Gastroesophageal sphincter (tissue), 4 donors: ENCODE measurements around the gene CCDC194. TPM values are rescaled to one million over a fixed set of nuclear protein-coding genes. Genes with fewer than 3 reads are reported as not detected.

ENCODE experiments used
- ATAC-seq: fragments of 150-250 bp; one replicate; pipeline ENCODE4 v1.9.1; 2016; ENCODE audit warnings: mild to moderate bottlenecking, moderate library complexity
- H3K27ac ChIP-seq, 4 donors: fragments of 200-600 bp; sonication (generic) in 3 of 4; 1 replicate in 3 of 4; 2 replicates in 1 of 4; pipeline ENCODE4 v1.5.1; 2016 to 2019
- H3K27me3 ChIP-seq: fragments of 200-600 bp; sonication (generic); one replicate; pipeline ENCODE4 v1.5.1; 2019
- H3K36me3 ChIP-seq, 2 donors: fragments of 200-600 bp; sonication (generic); one replicate each; pipeline ENCODE4 v1.5.1; 2019; ENCODE audit warnings: control low read depth in 1 of 2
- H3K4me1 ChIP-seq, 3 donors: fragments of 200-600 bp; sonication (generic); 1 replicate in 2 of 3; 2 replicates in 1 of 3; pipeline ENCODE4 v1.5.1; 2016 to 2019; ENCODE audit warnings: control low read depth in 2 of 3
- H3K4me3 ChIP-seq, 2 donors: fragments of 200-600 bp; sonication (generic); one replicate each; pipeline ENCODE4 v1.5.1; 2019; ENCODE audit warnings: mild to moderate bottlenecking in 1 of 2, moderate library complexity in 1 of 2
- H3K9me3 ChIP-seq, 3 donors: fragments of 200-600 bp; sonication (generic); one replicate each; pipeline ENCODE4 v1.5.1; 2017 to 2019; ENCODE audit warnings: control low read depth in 2 of 3
- EP300 ChIP-seq: sonication (generic); formaldehyde crosslinking; IDR thresholded peaks from one replicate; pipeline ENCODE4 v1.6.1; 2017; ENCODE audit warnings: antibody characterized with exemption, mild to moderate bottlenecking
- POLR2A ChIP-seq, 2 donors: fragments of 450-650 bp; IDR thresholded peaks; one replicate each; pipeline ENCODE4 v1.6.1; 2017; ENCODE audit warnings: antibody characterized with exemption in 2 of 2, mild to moderate bottlenecking in 2 of 2, moderate library complexity in 1 of 2
- POLR2AphosphoS5 ChIP-seq: sonication (generic); formaldehyde crosslinking; IDR thresholded peaks from one replicate; pipeline ENCODE4 v1.6.1; 2017; ENCODE audit warnings: antibody characterized with exemption
- WGBS, 2 donors: methylation state at CpG; one replicate each; pipeline ENCODE4 v1.1.5; 2018; ENCODE audit warnings: low coverage in 1 of 2; 5-methylcytosine and 5-hydroxymethylcytosine counted together
- total RNA-seq, 4 donors: library from RNA; depleted of rRNA; stranded (reverse); fragments of >200 nt; gene quantifications; one replicate each; pipeline ENCODE4 v1.1.0, GENCODE V29; 2016
- TF ChIP-seq, protein P1 (sequence below), 4 experiments: fragments of 200-600 bp in 2 of 4; fragments of 450-650 bp in 2 of 4; sonication (generic) in 1 of 4; IDR thresholded peaks; one replicate each; pipeline ENCODE4 v1.5.1; 2017 to 2019; ENCODE audit warnings: antibody characterized with exemption in 4 of 4, mild to moderate bottlenecking in 2 of 4, moderate library complexity in 2 of 4

Gene CCDC194
- total RNA-seq, 4 donors from 2014 or later = not detected

DNA sequence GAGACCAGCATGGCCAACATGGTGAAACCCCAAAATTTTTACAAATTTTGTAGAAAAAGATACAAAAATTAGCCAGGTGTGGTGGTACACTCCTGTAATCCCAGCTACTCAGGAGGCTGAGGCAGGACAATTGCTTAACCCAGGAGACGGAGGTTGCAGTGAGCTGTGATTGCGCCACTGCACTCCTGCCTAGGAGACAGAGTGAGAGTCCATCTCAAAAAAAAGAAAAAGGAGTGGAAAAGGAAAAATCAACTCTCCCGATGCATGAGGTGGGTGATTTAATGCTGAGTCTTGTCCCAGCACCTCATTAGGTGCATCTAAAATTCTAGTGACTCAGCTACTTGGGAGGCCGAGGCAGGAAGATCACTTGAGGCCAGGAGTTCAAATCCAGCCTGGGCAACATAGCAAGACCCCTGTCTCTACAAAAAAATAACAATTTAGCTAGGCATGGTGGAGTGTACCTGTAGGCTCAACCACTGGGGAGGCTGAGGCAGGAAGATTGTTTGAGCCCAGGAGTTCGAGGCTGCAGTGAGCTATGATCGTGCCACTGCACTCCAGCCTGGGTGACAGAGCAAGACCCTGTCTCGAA, 36.8 kb downstream of the CCDC194 start:
- TF ChIP-seq EP300 = no peak
- no peak for TF ChIP-seq POLR2A (IDR thresholded peaks at IDR 0.05)
- no peak for TF ChIP-seq POLR2AphosphoS5
- TF ChIP-seq, protein P1, sequence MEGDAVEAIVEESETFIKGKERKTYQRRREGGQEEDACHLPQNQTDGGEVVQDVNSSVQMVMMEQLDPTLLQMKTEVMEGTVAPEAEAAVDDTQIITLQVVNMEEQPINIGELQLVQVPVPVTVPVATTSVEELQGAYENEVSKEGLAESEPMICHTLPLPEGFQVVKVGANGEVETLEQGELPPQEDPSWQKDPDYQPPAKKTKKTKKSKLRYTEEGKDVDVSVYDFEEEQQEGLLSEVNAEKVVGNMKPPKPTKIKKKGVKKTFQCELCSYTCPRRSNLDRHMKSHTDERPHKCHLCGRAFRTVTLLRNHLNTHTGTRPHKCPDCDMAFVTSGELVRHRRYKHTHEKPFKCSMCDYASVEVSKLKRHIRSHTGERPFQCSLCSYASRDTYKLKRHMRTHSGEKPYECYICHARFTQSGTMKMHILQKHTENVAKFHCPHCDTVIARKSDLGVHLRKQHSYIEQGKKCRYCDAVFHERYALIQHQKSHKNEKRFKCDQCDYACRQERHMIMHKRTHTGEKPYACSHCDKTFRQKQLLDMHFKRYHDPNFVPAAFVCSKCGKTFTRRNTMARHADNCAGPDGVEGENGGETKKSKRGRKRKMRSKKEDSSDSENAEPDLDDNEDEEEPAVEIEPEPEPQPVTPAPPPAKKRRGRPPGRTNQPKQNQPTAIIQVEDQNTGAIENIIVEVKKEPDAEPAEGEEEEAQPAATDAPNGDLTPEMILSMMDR (IDR thresholded peaks at IDR 0.05) = no peak
- no peaks in the 10 kb centered on the region for H3K4me1 ChIP-seq
- H3K9me3 ChIP-seq = no peaks in the 10 kb centered on the region
- H3K36me3 ChIP-seq = no peaks in the 10 kb centered on the region
- H3K27me3 ChIP-seq = peaks cover 16% of the 10 kb centered on the region
- peak overlapping the region in 2 of 4 donors; percentile 9 to 56 for H3K27ac ChIP-seq
- no peak overlapping the region for H3K4me3 ChIP-seq
- WGBS, 2 donors = 71 to 87% methylated on average over 4 to 7 of the region's 7 CpGs
- no peak for ATAC-seq

DNA sequence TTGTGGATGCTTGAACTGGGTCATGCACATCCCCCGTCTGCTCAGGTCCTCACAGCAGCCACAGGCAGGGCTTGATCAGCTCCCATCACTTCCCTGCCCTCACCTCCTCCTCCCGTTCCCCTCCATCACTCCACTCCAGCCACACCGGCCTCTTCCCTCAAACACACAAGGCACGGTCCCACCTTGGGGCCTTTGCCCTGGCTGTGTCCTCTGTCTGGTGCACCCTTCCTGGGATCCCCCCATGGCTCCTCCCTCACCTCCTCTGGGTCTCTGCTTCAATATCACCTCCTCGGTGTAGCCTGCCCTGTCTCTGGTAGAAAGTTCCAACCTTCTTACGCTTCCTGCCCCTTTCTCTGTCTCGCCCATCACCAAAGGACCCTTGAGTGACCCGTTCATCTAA, 40.6 kb downstream of the CCDC194 start:
- Histone ChIP-seq H3K4me3 (no peak overlapping the region), H3K36me3 (no peaks in the 10 kb centered on the region), H3K9me3 (no peaks in the 10 kb centered on the region), H3K4me1 (peaks cover 0 to 10% (median 0%) of the 10 kb centered on the region in 3 donors), H3K27ac (no peak overlapping the region), H3K27me3 (peaks cover 48% of the 10 kb centered on the region)
- TF ChIP-seq, protein P1 (IDR thresholded peaks at IDR 0.05) = no peak
- WGBS, 2 donors = 80% methylated on average over 8 of the region's 8 CpGs; no CpG with 5 or more reads in 1 of the 2 donors
- no peak for ATAC-seq

DNA sequence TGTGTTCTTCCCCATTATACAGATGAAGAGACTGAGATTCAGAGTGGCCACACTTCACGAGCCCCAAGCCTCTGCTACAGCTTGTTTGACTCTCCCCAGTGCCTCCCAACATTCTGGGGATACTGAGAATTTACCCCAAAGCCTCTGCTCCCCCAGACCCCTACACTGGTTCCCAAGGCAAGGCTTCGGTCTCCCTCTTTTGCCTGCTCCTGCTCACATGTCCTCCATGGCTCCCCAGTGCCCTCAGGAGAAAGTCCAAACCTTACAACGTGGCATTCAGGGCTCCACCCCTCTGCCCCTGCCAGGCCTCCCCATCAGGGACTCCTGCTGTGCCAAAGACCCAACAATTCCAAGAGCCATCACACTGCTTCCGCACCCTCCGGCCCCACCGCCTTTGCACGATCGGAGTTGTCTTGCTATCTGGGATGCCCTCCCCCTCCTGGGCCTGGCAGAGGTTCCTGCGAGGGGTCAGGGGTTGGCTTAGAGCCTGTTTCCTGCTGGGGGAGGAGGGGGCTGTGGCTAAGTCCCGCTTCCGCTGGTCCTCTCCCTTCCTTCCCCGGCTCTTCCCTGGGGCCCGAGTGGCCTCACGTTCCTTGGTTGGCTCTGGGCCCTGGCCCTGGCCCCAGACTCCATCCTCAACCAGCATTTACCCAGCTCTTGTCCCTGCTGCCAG, 41.3 kb downstream of the CCDC194 start:
- no peak for TF ChIP-seq EP300
- TF ChIP-seq, protein P1 (IDR thresholded peaks at IDR 0.05) = no peak
- TF ChIP-seq POLR2AphosphoS5 = no peak
- TF ChIP-seq POLR2A (IDR thresholded peaks at IDR 0.05) = no peak
- Histone ChIP-seq H3K4me1 (peaks cover 0 to 16% (median 0%) of the 10 kb centered on the region in 3 donors), H3K27me3 (peaks cover 54% of the 10 kb centered on the region), H3K4me3 (no peak overlapping the region), H3K27ac (peak overlapping the region in 1 of 4 donors; percentile 8), H3K36me3 (no peaks in the 10 kb centered on the region), H3K9me3 (no peaks in the 10 kb centered on the region)
- no peak for ATAC-seq
- WGBS, 2 donors = 40 to 44% methylated on average over 4 to 12 of the region's 14 CpGs

DNA sequence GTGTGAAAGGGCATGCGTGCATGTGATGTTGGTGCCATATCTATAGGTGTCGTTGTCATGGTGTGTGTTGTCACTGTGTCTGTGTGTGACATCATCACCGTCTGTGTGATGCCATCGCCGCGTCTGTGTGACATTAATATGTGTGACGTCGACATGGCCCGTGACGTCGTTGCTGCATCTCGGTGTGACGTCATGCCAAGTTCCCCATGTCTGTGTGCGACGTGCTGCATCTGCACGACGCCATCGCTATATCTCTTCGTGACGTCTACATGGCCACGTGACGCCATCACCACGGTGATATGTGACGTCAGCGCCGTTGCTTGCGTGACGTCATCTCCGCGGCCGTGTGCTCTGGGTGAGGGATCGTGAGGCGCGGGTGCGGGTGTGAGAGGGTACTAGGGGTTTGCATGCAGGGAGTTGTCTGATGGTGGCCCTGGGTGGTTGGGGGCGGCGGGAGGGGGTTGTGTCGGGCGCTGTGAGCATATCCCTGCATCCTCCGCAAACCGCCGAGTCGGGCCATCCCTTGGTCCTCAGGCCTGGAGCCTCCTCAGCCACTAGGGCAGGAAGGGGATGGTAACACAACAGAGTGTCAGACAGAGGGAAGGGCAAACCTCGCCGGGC, 42.1 kb downstream of the CCDC194 start:
- 92 to 93% methylated on average over 5 to 29 of the region's 45 CpGs for WGBS, 2 donors
- Histone ChIP-seq H3K27ac (peak overlapping the region in 1 of 4 donors; percentile 8), H3K9me3 (no peaks in the 10 kb centered on the region), H3K4me1 (peaks cover 0 to 24% (median 0%) of the 10 kb centered on the region in 3 donors), H3K27me3 (peaks cover 54% of the 10 kb centered on the region), H3K4me3 (no peak overlapping the region), H3K36me3 (no peaks in the 10 kb centered on the region)
- no peak for ATAC-seq
- TF ChIP-seq, protein P1 (IDR thresholded peaks at IDR 0.05) = no peak
- TF ChIP-seq POLR2A (IDR thresholded peaks at IDR 0.05) (no peak), POLR2AphosphoS5 (no peak), EP300 (no peak)
